Suprapubic skin (tissue), 3 donors: Measurements from ENCODE around the gene NOTCH2.

ENCODE experiments used
- EP300 ChIP-seq: sonication (generic); formaldehyde crosslinking; IDR thresholded peaks from one replicate; pipeline ENCODE4 v1.6.1; 2017; ENCODE audit warnings: antibody characterized with exemption
- TF ChIP-seq, protein P1 (sequence below), 2 donors: fragments of 200-600 bp in 1 of 2; fragments of 450-650 bp in 1 of 2; sonication (generic) in 1 of 2; IDR thresholded peaks; one replicate each; pipeline ENCODE4 v1.5.1; 2016 to 2019; ENCODE audit warnings: antibody characterized with exemption in 2 of 2, mild to moderate bottlenecking in 1 of 2, moderate library complexity in 1 of 2

DNA sequence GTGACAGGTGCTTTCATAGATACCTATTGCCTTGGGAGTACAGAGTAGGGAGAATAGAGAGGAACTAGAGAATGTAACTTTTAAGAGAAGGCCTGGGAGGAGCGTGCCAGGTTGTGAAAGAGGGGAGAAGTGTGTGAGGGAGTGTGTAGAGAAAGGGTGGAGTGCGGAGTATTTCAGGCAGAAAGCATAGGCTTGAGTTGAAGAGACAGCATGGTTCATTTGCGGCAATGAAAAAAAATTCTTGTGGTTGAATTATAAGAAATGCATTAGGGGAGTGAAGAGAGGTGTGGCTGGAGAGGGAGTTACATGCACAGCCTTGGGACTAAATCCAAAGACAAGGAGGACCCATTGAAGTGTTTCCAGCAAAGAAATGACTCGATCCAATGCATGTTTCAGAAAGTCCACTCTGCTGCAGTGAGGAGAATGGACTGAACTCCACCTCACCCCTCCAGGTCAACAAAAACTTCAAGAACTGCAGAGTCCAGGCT, 91.4 kb downstream of the NOTCH2 start:
- TF ChIP-seq, protein P1, sequence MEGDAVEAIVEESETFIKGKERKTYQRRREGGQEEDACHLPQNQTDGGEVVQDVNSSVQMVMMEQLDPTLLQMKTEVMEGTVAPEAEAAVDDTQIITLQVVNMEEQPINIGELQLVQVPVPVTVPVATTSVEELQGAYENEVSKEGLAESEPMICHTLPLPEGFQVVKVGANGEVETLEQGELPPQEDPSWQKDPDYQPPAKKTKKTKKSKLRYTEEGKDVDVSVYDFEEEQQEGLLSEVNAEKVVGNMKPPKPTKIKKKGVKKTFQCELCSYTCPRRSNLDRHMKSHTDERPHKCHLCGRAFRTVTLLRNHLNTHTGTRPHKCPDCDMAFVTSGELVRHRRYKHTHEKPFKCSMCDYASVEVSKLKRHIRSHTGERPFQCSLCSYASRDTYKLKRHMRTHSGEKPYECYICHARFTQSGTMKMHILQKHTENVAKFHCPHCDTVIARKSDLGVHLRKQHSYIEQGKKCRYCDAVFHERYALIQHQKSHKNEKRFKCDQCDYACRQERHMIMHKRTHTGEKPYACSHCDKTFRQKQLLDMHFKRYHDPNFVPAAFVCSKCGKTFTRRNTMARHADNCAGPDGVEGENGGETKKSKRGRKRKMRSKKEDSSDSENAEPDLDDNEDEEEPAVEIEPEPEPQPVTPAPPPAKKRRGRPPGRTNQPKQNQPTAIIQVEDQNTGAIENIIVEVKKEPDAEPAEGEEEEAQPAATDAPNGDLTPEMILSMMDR (IDR thresholded peaks at IDR 0.05): no peak
- TF ChIP-seq EP300: no peak
